Spleen (tissue), 7 donors: ENCODE measurements around the gene IKBKG.

Source experiments
- CTCF ChIP-seq, 11 experiments: fragments of 200-600 bp in 7 of 11; fragments of 450-650 bp in 4 of 11; sonication (generic) in 4 of 11; IDR thresholded peaks in 8 of 11; conservative IDR thresholded peaks in 3 of 11; 1 replicate in 7 of 11; 2 replicates in 4 of 11; pipeline versions ENCODE4 v1.4.0 to v1.8.0; 2016 to 2021; ENCODE audit warnings: antibody characterized with exemption in 11 of 11, inconsistent platforms in 4 of 11, mild to moderate bottlenecking in 1 of 11
- POLR2A ChIP-seq, 3 donors: fragments of 450-650 bp; IDR thresholded peaks; one replicate each; pipeline ENCODE4 v1.5.1; 2017; ENCODE audit warnings: antibody characterized with exemption in 3 of 3, mild to moderate bottlenecking in 1 of 3
- donor health status: DM: no; HTN: no; CAD: no; lungs with moderate emphysema.
- donor health status: DM: no; HTN: no; CAD: no.
- donor health status: DM: no; HTN: no; CAD: no.

- no peak for TF ChIP-seq CTCF (IDR thresholded peaks at IDR 0.05 in 8 of 11, conservative IDR thresholded peaks at IDR 0.05 in 3 of 11)
- TF ChIP-seq POLR2A (IDR thresholded peaks at IDR 0.05), result no peak
Measured at GRCh38 chrX:154542723-154543424, 4.5 kb upstream of the IKBKG start.
